ENCODE measurements around the gene HTD2. TPM values are rescaled to one million over a fixed set of nuclear protein-coding genes. Genes with fewer than 3 reads are reported as not detected.

Gene HTD2
- total RNA-seq, 4 donors from 2014 or later, result 8.4 to 12.6 (median 10.4) TPM

DNA sequence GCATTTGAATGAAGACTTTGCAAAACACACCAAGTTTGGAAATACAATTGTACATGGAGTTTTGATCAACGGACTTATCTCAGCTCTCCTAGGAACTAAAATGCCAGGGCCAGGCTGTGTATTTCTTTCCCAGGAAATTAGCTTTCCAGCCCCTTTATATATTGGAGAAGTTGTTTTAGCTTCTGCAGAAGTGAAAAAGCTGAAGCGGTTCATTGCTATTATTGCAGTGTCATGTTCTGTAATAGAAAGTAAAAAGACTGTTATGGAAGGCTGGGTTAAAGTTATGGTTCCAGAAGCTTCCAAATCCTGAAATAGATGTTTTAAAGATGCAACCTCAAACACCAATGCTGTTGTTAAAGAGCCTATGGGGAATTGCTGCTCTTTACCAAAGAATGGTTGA is 11.5 kb downstream of the HTD2 start:
- TF ChIP-seq, protein P1, sequence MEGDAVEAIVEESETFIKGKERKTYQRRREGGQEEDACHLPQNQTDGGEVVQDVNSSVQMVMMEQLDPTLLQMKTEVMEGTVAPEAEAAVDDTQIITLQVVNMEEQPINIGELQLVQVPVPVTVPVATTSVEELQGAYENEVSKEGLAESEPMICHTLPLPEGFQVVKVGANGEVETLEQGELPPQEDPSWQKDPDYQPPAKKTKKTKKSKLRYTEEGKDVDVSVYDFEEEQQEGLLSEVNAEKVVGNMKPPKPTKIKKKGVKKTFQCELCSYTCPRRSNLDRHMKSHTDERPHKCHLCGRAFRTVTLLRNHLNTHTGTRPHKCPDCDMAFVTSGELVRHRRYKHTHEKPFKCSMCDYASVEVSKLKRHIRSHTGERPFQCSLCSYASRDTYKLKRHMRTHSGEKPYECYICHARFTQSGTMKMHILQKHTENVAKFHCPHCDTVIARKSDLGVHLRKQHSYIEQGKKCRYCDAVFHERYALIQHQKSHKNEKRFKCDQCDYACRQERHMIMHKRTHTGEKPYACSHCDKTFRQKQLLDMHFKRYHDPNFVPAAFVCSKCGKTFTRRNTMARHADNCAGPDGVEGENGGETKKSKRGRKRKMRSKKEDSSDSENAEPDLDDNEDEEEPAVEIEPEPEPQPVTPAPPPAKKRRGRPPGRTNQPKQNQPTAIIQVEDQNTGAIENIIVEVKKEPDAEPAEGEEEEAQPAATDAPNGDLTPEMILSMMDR (IDR thresholded peaks at IDR 0.05), result no peak
- ATAC-seq (ENCODE audit: low FRiP score) (no peak), DNase-seq (ENCODE audit: low spot score) (no peak)

DNA sequence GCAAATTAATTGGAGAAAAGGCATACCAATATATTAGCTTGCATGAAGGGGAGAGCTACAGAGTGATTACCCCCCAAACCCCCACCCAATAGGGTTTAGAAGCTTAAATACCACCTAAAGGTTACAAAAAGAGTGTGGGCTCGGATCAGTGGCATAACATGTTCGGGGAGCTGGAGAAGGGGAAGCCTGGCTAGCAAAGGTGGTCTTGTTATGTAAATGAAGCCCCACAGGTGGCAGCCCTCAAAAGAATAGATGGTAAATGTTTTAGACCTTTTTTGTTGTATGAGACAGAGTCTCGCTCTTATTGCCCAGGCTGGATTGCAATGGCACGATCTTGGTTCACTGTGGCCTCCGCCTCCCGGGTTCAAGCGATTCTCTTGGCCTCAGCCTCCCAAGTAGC is 15.5 kb downstream of the HTD2 start:
- ATAC-seq (ENCODE audit: low FRiP score) (no peak), DNase-seq (ENCODE audit: low spot score) (no peak)
- TF ChIP-seq, protein P1 (IDR thresholded peaks at IDR 0.05), result no peak

DNA sequence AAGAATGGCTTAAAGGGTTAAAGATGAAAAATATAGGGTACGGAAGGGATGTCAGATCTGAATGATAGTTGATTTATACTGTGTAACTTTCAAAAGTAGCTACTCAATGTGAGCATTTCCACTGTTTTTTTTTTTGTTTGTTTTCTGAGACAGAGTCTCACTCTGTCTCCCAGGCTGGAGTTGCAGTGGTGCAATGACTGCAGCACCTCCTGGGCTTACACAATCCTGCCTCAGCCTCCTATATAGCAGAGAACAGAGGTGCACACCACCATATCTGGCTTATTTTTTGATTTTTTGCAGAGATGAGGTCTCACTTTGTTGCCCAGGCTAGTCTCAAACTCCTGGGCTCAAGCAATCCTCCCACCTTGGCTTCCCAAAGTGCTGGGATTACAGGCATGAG is 16.5 kb downstream of the HTD2 start:
- no peak for DNase-seq (ENCODE audit: low spot score)
- ATAC-seq (ENCODE audit: low FRiP score), result no peak
- TF ChIP-seq, protein P1 (IDR thresholded peaks at IDR 0.05), result no peak

DNA sequence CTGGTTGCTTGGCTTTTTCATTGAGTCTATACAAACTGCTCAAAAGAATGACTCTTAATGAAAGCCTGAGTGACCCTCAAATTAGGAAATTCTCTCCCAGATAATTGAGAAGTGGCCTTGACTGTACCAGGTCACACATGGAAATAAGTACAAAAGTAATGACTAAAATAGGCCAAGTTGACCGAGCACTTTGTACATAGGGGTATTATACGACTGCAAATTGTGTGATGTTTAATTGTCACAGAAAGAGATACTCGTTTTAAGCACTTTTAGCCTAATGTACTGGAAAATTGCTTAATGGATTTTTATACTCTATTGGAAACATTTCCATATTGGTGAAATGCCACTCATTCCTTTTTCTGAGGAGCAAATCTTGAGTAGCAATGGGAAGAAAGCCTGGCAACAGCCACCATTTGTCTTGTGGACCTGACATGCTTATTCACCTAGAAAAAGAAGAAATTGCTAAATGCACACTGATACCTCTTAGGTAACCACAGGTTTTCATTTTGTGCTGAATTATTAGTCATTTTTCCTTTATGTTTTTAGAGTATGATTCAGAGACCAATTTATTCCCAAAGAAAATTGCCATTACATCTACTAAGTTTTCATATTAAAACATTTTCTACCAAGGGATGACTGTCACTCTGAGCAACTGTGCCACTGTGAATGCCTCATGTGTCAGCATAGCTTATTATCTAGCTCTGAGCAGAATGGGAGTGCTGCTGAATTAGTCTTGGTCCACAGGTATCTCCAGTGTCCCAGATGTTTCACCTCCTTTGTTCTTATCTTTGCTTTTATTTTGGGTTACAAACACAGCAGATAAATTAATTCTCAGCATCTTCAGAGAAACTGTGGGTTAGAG is 17.4 kb downstream of the HTD2 start:
- DNase-seq (ENCODE audit: low spot score) (no peak), ATAC-seq (ENCODE audit: low FRiP score) (peak; percentile 50)
- TF ChIP-seq, protein P1 (IDR thresholded peaks at IDR 0.05), result no peak

DNA sequence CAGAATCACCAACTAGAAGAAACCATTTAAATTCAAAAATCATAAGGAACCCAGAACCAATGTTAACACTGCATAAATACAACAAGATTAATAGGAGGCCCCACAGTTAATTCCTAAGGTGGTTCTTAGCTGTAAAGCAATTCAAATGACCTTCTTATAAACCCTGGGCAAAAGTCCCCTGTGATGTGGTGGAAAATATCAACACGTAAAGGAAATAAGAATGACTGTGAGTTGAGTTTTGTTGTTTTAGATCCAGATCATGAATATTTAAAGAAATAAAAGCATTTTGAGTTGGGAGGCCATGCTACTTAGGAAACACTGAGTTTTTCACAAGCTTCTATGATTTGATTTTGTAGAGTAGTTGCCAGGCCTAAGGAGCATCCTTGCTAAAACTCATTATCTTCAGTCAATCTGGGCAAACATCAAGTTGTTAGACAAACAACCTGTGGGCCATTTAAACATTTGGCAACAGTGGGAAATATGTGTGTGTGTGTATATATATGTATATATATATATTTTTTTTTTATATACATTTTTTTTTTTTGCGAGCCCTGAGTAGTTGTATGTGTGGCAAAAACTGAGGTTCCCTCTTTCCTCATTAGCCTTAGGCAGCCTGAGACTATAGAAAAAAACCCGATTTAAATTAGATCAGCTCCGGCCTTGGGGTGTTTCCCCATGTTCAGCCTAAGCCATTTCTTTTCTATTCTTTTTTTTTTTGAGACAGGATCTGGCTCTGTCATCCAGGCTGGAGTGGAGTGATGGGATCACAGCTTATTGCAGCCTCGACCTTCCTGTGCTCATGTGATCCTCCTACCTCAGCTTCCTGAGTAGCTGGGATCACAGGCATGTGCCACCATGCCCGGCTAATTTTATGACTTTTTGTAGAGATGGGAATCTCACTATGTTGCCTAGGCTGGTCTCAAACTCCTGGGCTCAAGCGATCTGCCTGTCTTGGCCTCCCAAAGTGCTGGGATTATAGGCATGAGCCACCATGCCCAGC is 18.4 kb downstream of the HTD2 start:
- no peak for DNase-seq (ENCODE audit: low spot score)
- ATAC-seq (ENCODE audit: low FRiP score), result no peak
- TF ChIP-seq, protein P1 (IDR thresholded peaks at IDR 0.05), result no peak

DNA sequence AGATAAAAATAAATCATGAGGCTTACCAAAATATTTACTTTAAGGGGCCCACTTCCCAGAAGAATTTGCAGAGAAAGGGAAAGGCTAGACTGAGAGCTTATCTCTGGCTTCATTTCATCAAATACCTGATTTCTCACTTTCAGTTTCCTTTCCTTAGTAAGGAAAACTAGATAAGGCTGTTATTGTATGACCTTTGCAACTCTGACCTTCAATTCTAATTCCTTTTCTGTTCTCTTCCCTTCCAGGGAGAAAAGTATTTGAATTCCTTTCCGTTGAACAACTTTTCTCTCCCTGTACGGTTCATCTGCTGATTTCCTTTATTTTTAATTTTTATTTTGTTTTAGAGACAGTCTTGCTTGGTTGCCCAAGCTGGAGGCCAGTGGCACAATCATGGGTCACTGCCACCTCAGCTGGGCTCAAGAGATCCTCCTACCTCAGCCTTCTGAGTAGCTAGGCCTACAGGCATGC is 19.2 kb downstream of the HTD2 start:
- ATAC-seq (ENCODE audit: low FRiP score) (peak; percentile 31), DNase-seq (ENCODE audit: low spot score) (no peak)
- TF ChIP-seq, protein P1 (IDR thresholded peaks at IDR 0.05), result no peak

Data from omental fat pad (tissue), 4 donors.